A673 (cell line): ENCODE results near the gene QRFP. TPM values are rescaled to one million over a fixed set of nuclear protein-coding genes. Genes with fewer than 3 reads are reported as not detected.
A peak's percentile ranks its signal among the peaks of the same experiment; 100 is the strongest.

Experiments
- BruUV-seq: library from RNA; stranded (reverse); fragments of 400-500 nt; replicated peaks from 2 replicates; lab custom pipeline; 2021; lab: Mats Ljungman, UMichigan
- CTCF ChIA-PET: fragments of 300-600 bp; sonication (Branson Sonifier 250); formaldehyde crosslinking; loops from one replicate; lab custom pipeline; 2022; ENCODE audit warnings: antibody characterized with exemption; lab: Charles Lee
- POLR2A ChIA-PET: fragments of 300-600 bp; sonication (Branson Sonifier 250); formaldehyde crosslinking; loops from one replicate; lab custom pipeline; 2022; ENCODE audit warnings: antibody characterized with exemption; ENCODE audit not compliant: low non-redundant PET; lab: Charles Lee
- DNase-seq: peaks from one replicate; pipeline ENCODE4 v3.0.0-alpha.2; 2015; ENCODE audit warnings: low spot score
- H3K27ac ChIP-seq: fragments of 200-600 bp; sonication (generic); 2 replicates; pipeline ENCODE4 v1.5.1; 2016; ENCODE audit warnings: mixed run types, low read depth, mild to moderate bottlenecking, mixed read lengths, antibody characterized with exemption, low read length; ENCODE audit not compliant: poor library complexity, severe bottlenecking
- H3K27me3 ChIP-seq: fragments of 200-600 bp; sonication (generic); replicated peaks from 2 replicates; pipeline ENCODE4 v1.6.1; 2017; ENCODE audit warnings: mixed run types, low read depth, mild to moderate bottlenecking, mixed read lengths, antibody characterized with exemption, low read length; ENCODE audit not compliant: insufficient read depth, poor library complexity
- H3K36me3 ChIP-seq: fragments of 200-600 bp; sonication (generic); 2 replicates; pipeline ENCODE4 v1.6.1; 2016; ENCODE audit warnings: mixed run types, mild to moderate bottlenecking, mixed read lengths, antibody characterized with exemption, low read length; ENCODE audit not compliant: insufficient read depth, poor library complexity, severe bottlenecking
- H3K4me1 ChIP-seq: fragments of 200-600 bp; sonication (generic); 2 replicates; pipeline ENCODE4 v1.6.1; 2017; ENCODE audit warnings: mixed run types, mild to moderate bottlenecking, mixed read lengths, antibody characterized with exemption, low read length; ENCODE audit not compliant: insufficient read depth, poor library complexity, severe bottlenecking
- H3K4me3 ChIP-seq: fragments of 200-600 bp; sonication (generic); 2 replicates; pipeline ENCODE4 v1.5.1; 2016; ENCODE audit warnings: low read depth, mixed run types, mild to moderate bottlenecking, mixed read lengths, low read length; ENCODE audit not compliant: poor library complexity, severe bottlenecking
- H3K9me3 ChIP-seq: fragments of 200-600 bp; sonication (generic); 2 replicates; pipeline ENCODE4 v1.6.1; 2016; ENCODE audit warnings: mixed run types, low read depth, mild to moderate bottlenecking, mixed read lengths, antibody characterized with exemption, low read length; ENCODE audit not compliant: poor library complexity, severe bottlenecking
- CTCF ChIP-seq: fragments of 300-800, 200-600 bp; sonication (generic); conservative IDR thresholded peaks from 2 replicates; pipeline ENCODE4 v1.5.1; 2017; ENCODE audit warnings: low read depth, mild to moderate bottlenecking, antibody characterized with exemption, low read length, moderate library complexity, mixed read lengths
- EZH2 ChIP-seq: fragments of 200-600 bp; sonication (generic); IDR thresholded peaks from 2 replicates; pipeline ENCODE4 v1.6.1; 2017; ENCODE audit warnings: borderline replicate concordance, low read depth, mild to moderate bottlenecking, mixed read lengths, antibody characterized with exemption, low read length; ENCODE audit not compliant: poor library complexity, severe bottlenecking
- intact Hi-C: fragments of 100-400 bp; cut with micrococcal nuclease; formaldehyde crosslinking; loops from one replicate; pipeline ENCODE4 v1.10.0; 2022; ENCODE audit not compliant: unreplicated experiment
- total RNA-seq: library from RNA; stranded (reverse); gene quantifications from 2 replicates; pipeline ENCODE4 v1.2.3, GENCODE V29; 2021

Gene QRFP
- total RNA-seq, 1 experiment from 2014 or later, result not detected

DNA sequence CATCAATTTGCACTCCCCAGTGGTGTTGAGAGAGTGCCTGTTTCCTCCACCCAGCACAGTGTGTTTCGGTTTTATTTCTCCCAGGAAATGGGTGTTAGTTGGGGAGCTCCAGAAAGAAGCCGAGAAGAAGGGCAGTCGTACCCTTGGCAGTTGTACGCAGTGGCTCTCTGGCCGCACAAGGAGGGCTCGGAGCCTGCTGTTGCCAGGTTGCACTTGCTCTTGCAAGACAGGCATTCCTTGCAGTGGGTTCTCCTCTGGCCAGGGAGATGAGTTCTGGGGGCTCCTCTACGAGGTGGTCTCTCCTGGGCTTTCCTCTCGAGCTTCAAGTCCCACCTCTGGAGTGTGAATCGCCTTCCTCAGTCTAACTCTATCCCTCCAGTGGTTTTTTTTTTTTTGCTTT is 29.1 kb downstream of the QRFP start:
- H3K36me3 ChIP-seq, result peaks cover 49% of the 10 kb centered on the region
- H3K9me3 ChIP-seq, result no peaks in the 10 kb centered on the region
- CTCF ChIA-PET, result interaction anchor here (0.6 to 0.7 kb wide), 2 partner anchors 27 to 498 kb away, joined by 3 to 4 read pairs; no protein-coding TSS in a partner anchor
- BruUV-seq, result no TSS peak
- POLR2A ChIA-PET, result no interaction called here
- no peaks in the 10 kb centered on the region for H3K27me3 ChIP-seq
- no peak overlapping the region for H3K27ac ChIP-seq
- H3K4me1 ChIP-seq, result peaks cover 23% of the 10 kb centered on the region
- DNase-seq, result no peak
- no peak for TF ChIP-seq EZH2
- no peak for TF ChIP-seq CTCF
- intact Hi-C loops, result loop anchor here (2.0 kb wide), 1 partner anchor 73 kb away; no protein-coding TSS in a partner anchor
- H3K4me3 ChIP-seq, result no peak overlapping the region

DNA sequence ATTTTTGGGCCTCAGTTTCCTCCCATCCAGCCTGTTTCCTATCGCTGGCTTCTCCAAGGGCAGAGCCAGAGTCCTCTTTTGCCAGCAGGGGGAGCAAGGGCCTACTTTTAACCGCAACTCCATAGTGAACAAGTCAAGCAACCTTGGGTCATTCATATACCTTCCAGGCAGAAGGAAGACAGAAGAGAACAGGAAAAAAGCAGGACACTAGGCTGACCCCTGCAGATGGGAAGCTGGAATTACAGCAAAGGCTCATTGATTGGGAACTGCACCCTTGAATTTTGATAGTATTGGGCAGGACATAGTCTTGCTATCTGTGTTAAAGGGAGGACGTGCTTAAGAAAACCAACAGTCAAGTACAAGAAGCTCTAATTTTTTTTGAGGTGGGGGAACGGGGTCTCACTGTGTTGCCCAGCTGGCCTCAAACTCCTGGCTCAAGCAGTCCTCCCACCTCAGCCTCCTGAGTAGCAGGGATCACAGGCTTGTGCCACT is 30.1 kb downstream of the QRFP start:
- POLR2A ChIA-PET, result no interaction called here

DNA sequence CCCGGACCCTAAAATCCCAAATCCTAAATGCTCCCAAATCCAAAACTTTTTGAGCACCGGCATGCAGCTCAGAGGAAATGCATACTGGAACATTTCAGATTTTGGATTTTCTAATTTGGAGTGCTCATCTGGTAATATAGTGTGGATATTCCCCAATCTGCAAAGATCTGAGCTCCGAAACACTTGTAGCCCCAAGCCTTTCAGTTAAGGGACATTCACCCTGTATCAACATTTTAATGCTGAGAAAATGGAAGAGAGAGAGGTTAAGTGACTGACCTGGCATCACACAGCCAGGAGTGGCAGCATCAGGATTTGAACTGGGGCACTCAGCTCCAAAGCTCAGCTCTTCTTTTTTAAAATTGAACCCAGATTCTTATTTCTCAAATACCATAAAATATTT is 30.7 kb downstream of the QRFP start:
- Histone ChIP-seq H3K36me3 (peaks cover 44% of the 10 kb centered on the region), H3K4me1 (peaks cover 23% of the 10 kb centered on the region), H3K9me3 (no peaks in the 10 kb centered on the region), H3K27me3 (no peaks in the 10 kb centered on the region), H3K4me3 (no peak overlapping the region), H3K27ac (no peak overlapping the region)
- no TSS peak for BruUV-seq
- intact Hi-C loops, result loop anchor here (1.0 to 2.0 kb wide), 2 partner anchors 75 to 181 kb away; no protein-coding TSS in a partner anchor
- ChIA-PET CTCF (interaction anchor here (0.9 to 1.0 kb wide), 2 partner anchors 102 to 158 kb away, joined by 3 to 7 read pairs; no protein-coding TSS in a partner anchor), POLR2A (no interaction called here)
- TF ChIP-seq EZH2, result no peak
- TF ChIP-seq CTCF, result no peak
- no peak for DNase-seq

More for the DNA sequence above, 30.1 kb downstream of the QRFP start:
- TF ChIP-seq CTCF, result peak; percentile 98
- TF ChIP-seq EZH2, result no peak
- Histone ChIP-seq H3K4me3 (no peak overlapping the region), H3K27me3 (no peaks in the 10 kb centered on the region), H3K9me3 (no peaks in the 10 kb centered on the region), H3K36me3 (peaks cover 47% of the 10 kb centered on the region), H3K4me1 (peaks cover 23% of the 10 kb centered on the region), H3K27ac (no peak overlapping the region)
- DNase-seq, result peak; percentile 91
- CTCF ChIA-PET, result interaction anchor here (0.6 to 1.0 kb wide), 4 partner anchors 10 to 180 kb away, joined by 3 to 7 read pairs (median 4); no protein-coding TSS in a partner anchor
- no TSS peak for BruUV-seq
- intact Hi-C loops, result loop anchor here (1.0 to 2.0 kb wide), 2 partner anchors 74 to 181 kb away; no protein-coding TSS in a partner anchor
